Skin of body (tissue), 2 donors: ENCODE measurements around the gene VANGL1. TPM values are rescaled to one million over a fixed set of nuclear protein-coding genes. Genes with fewer than 3 reads are reported as not detected.

Source experiments
- DNase-seq: peaks from one replicate; lab custom pipeline; 2025; lab: John Stamatoyannopoulos, UW
- total RNA-seq: library from RNA; depleted of rRNA; stranded (reverse); fragments of >200 nt; gene quantifications from one replicate; pipeline ENCODE4 v1.2.3, GENCODE V29; 2014

Gene VANGL1
- total RNA-seq, 1 donor from 2014 or later = 8.5 TPM

- DNase-seq = no peak
Observed at GRCh38 chr1:115668579-115668978, 26.8 kb downstream of the VANGL1 start.

GRCh38 chr1:115669002-115669673, 27.4 kb downstream of the VANGL1 start:
- DNase-seq = no peak

GRCh38 chr1:115669886-115670285, 28.1 kb downstream of the VANGL1 start:
- DNase-seq = no peak

- DNase-seq = no peak
Observed at GRCh38 chr1:115670476-115671175, 28.9 kb downstream of the VANGL1 start.

GRCh38 chr1:115671176-115671934, 29.6 kb downstream of the VANGL1 start:
- no peak for DNase-seq

GRCh38 chr1:115672224-115673009, 30.6 kb downstream of the VANGL1 start:
- no peak for DNase-seq

- no peak for DNase-seq
Observed at GRCh38 chr1:115676498-115677181, 34.9 kb downstream of the VANGL1 start.

GRCh38 chr1:115677182-115677555, 35.4 kb downstream of the VANGL1 start:
- no peak for DNase-seq

- DNase-seq = no peak
Observed at GRCh38 chr1:115677565-115677964, 35.8 kb downstream of the VANGL1 start.

GRCh38 chr1:115678141-115678540, 36.4 kb downstream of the VANGL1 start:
- no peak for DNase-seq

- no peak for DNase-seq
Observed at GRCh38 chr1:115679141-115679611, 37.4 kb downstream of the VANGL1 start.

- DNase-seq = no peak
Observed at GRCh38 chr1:115680730-115681111, 39.0 kb downstream of the VANGL1 start.

- no peak for DNase-seq
Observed at GRCh38 chr1:115682792-115683191, 41.0 kb downstream of the VANGL1 start.

GRCh38 chr1:115685029-115685705, 43.4 kb downstream of the VANGL1 start:
- DNase-seq = no peak

GRCh38 chr1:115687744-115688143, 46.0 kb downstream of the VANGL1 start:
- no peak for DNase-seq

- no peak for DNase-seq
Observed at GRCh38 chr1:115690972-115691371, 49.2 kb downstream of the VANGL1 start.

GRCh38 chr1:115692224-115692623, 50.5 kb downstream of the VANGL1 start:
- DNase-seq = no peak

- DNase-seq = no peak
Observed at GRCh38 chr1:115694805-115695204, 53.0 kb downstream of the VANGL1 start.

GRCh38 chr1:115697619-115698018, 55.8 kb downstream of the VANGL1 start:
- no peak for DNase-seq

- no peak for DNase-seq
Observed at GRCh38 chr1:115701090-115701489, 59.3 kb downstream of the VANGL1 start.
